ENCODE results near the gene IFT88. TPM values are rescaled to one million over a fixed set of nuclear protein-coding genes. Genes with fewer than 3 reads are reported as not detected.

Gene IFT88
- total RNA-seq, 1 donor from 2014 or later = 8.7 TPM

GRCh38 chr13:20583803-20584293, 16.9 kb downstream of the IFT88 start:
- Mint-ChIP-seq H3K4me3 (ENCODE audit: unreplicated experiment) (no peak overlapping the region), H3K27me3 (ENCODE audit: unreplicated experiment) (peaks cover 2% of the 10 kb centered on the region), H3K9me3 (ENCODE audit: unreplicated experiment) (no peaks in the 10 kb centered on the region), H3K4me1 (ENCODE audit: low read depth, unreplicated experiment) (no peaks in the 10 kb centered on the region), H3K36me3 (ENCODE audit: unreplicated experiment) (peaks cover 23% of the 10 kb centered on the region), H3K27ac (ENCODE audit: unreplicated experiment) (no peak overlapping the region)
- DNase-seq = no peak
- TF ChIP-seq CTCF (IDR thresholded peaks at IDR 0.05; ENCODE audit: partially characterized antibody, unreplicated experiment) = no peak

GRCh38 chr13:20585371-20585770, 18.4 kb downstream of the IFT88 start:
- peaks cover 2% of the 10 kb centered on the region for H3K27me3 Mint-ChIP-seq (ENCODE audit: unreplicated experiment)
- no peak overlapping the region for H3K27ac Mint-ChIP-seq (ENCODE audit: unreplicated experiment)
- H3K4me1 Mint-ChIP-seq (ENCODE audit: low read depth, unreplicated experiment) = no peaks in the 10 kb centered on the region
- TF ChIP-seq CTCF (IDR thresholded peaks at IDR 0.05; ENCODE audit: partially characterized antibody, unreplicated experiment) = no peak
- H3K4me3 Mint-ChIP-seq (ENCODE audit: unreplicated experiment) = no peak overlapping the region
- peaks cover 17% of the 10 kb centered on the region for H3K36me3 Mint-ChIP-seq (ENCODE audit: unreplicated experiment)
- no peaks in the 10 kb centered on the region for H3K9me3 Mint-ChIP-seq (ENCODE audit: unreplicated experiment)
- no peak for DNase-seq

- DNase-seq = no peak
- peaks cover under 1% of the 10 kb centered on the region for H3K27me3 Mint-ChIP-seq (ENCODE audit: unreplicated experiment)
- no peak for TF ChIP-seq CTCF (IDR thresholded peaks at IDR 0.05; ENCODE audit: partially characterized antibody, unreplicated experiment)
- no peak overlapping the region for H3K4me3 Mint-ChIP-seq (ENCODE audit: unreplicated experiment)
- no peaks in the 10 kb centered on the region for H3K9me3 Mint-ChIP-seq (ENCODE audit: unreplicated experiment)
- no peak overlapping the region for H3K27ac Mint-ChIP-seq (ENCODE audit: unreplicated experiment)
- H3K4me1 Mint-ChIP-seq (ENCODE audit: low read depth, unreplicated experiment) = no peaks in the 10 kb centered on the region
- peaks cover 12% of the 10 kb centered on the region for H3K36me3 Mint-ChIP-seq (ENCODE audit: unreplicated experiment)
These were observed 21.7 kb downstream of the IFT88 start for GRCh38 chr13:20588529-20589110.

GRCh38 chr13:20590561-20590960, 23.6 kb downstream of the IFT88 start:
- DNase-seq = no peak
- TF ChIP-seq CTCF (IDR thresholded peaks at IDR 0.05; ENCODE audit: partially characterized antibody, unreplicated experiment) = no peak
- Mint-ChIP-seq H3K4me3 (ENCODE audit: unreplicated experiment) (no peak overlapping the region), H3K27ac (ENCODE audit: unreplicated experiment) (no peak overlapping the region), H3K36me3 (ENCODE audit: unreplicated experiment) (no peaks in the 10 kb centered on the region), H3K4me1 (ENCODE audit: low read depth, unreplicated experiment) (no peaks in the 10 kb centered on the region), H3K9me3 (ENCODE audit: unreplicated experiment) (no peaks in the 10 kb centered on the region), H3K27me3 (ENCODE audit: unreplicated experiment) (no peaks in the 10 kb centered on the region)

GRCh38 chr13:20592606-20593005, 25.6 kb downstream of the IFT88 start:
- TF ChIP-seq CTCF (IDR thresholded peaks at IDR 0.05; ENCODE audit: partially characterized antibody, unreplicated experiment) = no peak
- Mint-ChIP-seq H3K4me1 (ENCODE audit: low read depth, unreplicated experiment) (no peaks in the 10 kb centered on the region), H3K27ac (ENCODE audit: unreplicated experiment) (no peak overlapping the region), H3K4me3 (ENCODE audit: unreplicated experiment) (no peak overlapping the region), H3K36me3 (ENCODE audit: unreplicated experiment) (no peaks in the 10 kb centered on the region), H3K9me3 (ENCODE audit: unreplicated experiment) (no peaks in the 10 kb centered on the region), H3K27me3 (ENCODE audit: unreplicated experiment) (no peaks in the 10 kb centered on the region)
- no peak for DNase-seq

All from glutamatergic neuron (in vitro differentiated cells).